ENCODE measurements around the gene CERS3.

CERS3 gene

GRCh38 chr15:100385300-100386050 is 143.3 kb downstream of the CERS3 start:
- in situ Hi-C loops (cut with HindIII; ENCODE audit: low sequenced_read_pairs) = no loop called here

GRCh38 chr15:100384108-100384410 is 144.7 kb downstream of the CERS3 start:
- in situ Hi-C loops (cut with HindIII; ENCODE audit: low sequenced_read_pairs) = no loop called here

- in situ Hi-C loops (cut with HindIII; ENCODE audit: low sequenced_read_pairs) = no loop called here
Observed at GRCh38 chr15:100383302-100384107, 145.2 kb downstream of the CERS3 start.

- in situ Hi-C loops (cut with HindIII; ENCODE audit: low sequenced_read_pairs) = no loop called here
Observed at GRCh38 chr15:100373942-100374341, 154.8 kb downstream of the CERS3 start.

- in situ Hi-C loops (cut with HindIII; ENCODE audit: low sequenced_read_pairs) = no loop called here
Observed at GRCh38 chr15:100373120-100373896, 155.4 kb downstream of the CERS3 start.

GRCh38 chr15:100372739-100373119 is 156.0 kb downstream of the CERS3 start:
- in situ Hi-C loops (cut with HindIII; ENCODE audit: low sequenced_read_pairs) = no loop called here

- in situ Hi-C loops (cut with HindIII; ENCODE audit: low sequenced_read_pairs) = no loop called here
Observed at GRCh38 chr15:100355342-100355741, 173.4 kb downstream of the CERS3 start.

- in situ Hi-C loops (cut with HindIII; ENCODE audit: low sequenced_read_pairs) = no loop called here
Observed at GRCh38 chr15:100353449-100353848, 175.3 kb downstream of the CERS3 start.

GRCh38 chr15:100350434-100351226 is 178.1 kb downstream of the CERS3 start:
- in situ Hi-C loops (cut with HindIII; ENCODE audit: low sequenced_read_pairs) = no loop called here
